GM19452 (cell line): Measurements from ENCODE around the gene SPEM2.

ENCODE experiments used
- ATAC-seq: cut with Tn5 transposase; IDR thresholded peaks from one replicate; pipeline ENCODE4 v1.9.1; 2021; ENCODE audit not compliant: unreplicated experiment

SPEM2 gene

GRCh38 chr17:7440113-7440833 lies 14.9 kb downstream of the SPEM2 start:
- ATAC-seq = no peak

- ATAC-seq = no peak
Observed at GRCh38 chr17:7440834-7441195, 15.4 kb downstream of the SPEM2 start.

GRCh38 chr17:7441266-7441665 lies 15.8 kb downstream of the SPEM2 start:
- ATAC-seq = no peak

- ATAC-seq = no peak
Observed at GRCh38 chr17:7442142-7442541, 16.7 kb downstream of the SPEM2 start.

GRCh38 chr17:7443499-7444485 lies 18.4 kb downstream of the SPEM2 start:
- ATAC-seq = no peak

GRCh38 chr17:7444682-7445618 lies 19.5 kb downstream of the SPEM2 start, which contains the start of gene CHRNB1:
TSS of gene CHRNB1 (plus strand) at chr17:7445061. CDS start at chr17:7445128, 67 bp downstream.
- no peak for ATAC-seq

- ATAC-seq = no peak
Observed at GRCh38 chr17:7445619-7445968, 20.2 kb downstream of the SPEM2 start.

GRCh38 chr17:7448461-7448860 lies 23.0 kb downstream of the SPEM2 start:
- ATAC-seq = no peak

GRCh38 chr17:7459961-7460545 lies 34.6 kb downstream of the SPEM2 start:
- no peak for ATAC-seq

- ATAC-seq = no peak
Observed at GRCh38 chr17:7460850-7461660, 35.6 kb downstream of the SPEM2 start.

- ATAC-seq = no peak
Observed at GRCh38 chr17:7462474-7463371, 37.3 kb downstream of the SPEM2 start.

GRCh38 chr17:7463372-7463846 lies 38.0 kb downstream of the SPEM2 start:
- ATAC-seq = no peak

GRCh38 chr17:7464081-7464480 lies 38.7 kb downstream of the SPEM2 start:
- no peak for ATAC-seq

- ATAC-seq = no peak
Observed at GRCh38 chr17:7465597-7466275, 40.3 kb downstream of the SPEM2 start.

- ATAC-seq = no peak
Observed at GRCh38 chr17:7466318-7466638, 40.9 kb downstream of the SPEM2 start.

- ATAC-seq = no peak
Observed at GRCh38 chr17:7466639-7467341, 41.4 kb downstream of the SPEM2 start.

GRCh38 chr17:7467498-7467897 lies 42.1 kb downstream of the SPEM2 start:
- no peak for ATAC-seq

GRCh38 chr17:7468290-7468689 lies 42.9 kb downstream of the SPEM2 start:
- no peak for ATAC-seq
